COR-L47 (cell line): ENCODE data around the gene DRD5.

Experiments
- DNase-seq: peaks from one replicate; lab custom pipeline; 2025; lab: John Stamatoyannopoulos, UW

The DRD5 gene

DNA sequence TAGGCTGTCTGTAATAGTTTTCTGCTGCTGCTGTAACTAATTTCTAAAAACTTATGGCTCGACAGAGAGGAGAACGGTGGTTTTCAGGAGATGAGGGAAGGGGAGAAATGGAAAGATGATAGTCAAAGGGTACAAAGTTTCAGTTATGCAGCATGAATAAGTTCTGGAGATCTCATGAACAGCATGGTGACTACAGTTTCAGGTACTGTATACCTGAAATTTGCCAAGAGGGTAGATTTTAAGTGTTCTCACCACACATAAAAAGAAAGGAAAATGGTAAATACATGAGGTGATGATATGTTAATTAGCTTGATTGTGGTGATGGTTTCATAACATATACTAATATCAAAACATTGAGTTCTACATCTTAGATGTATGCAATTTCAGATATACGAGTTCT is 34.9 kb downstream of the DRD5 start:
- no peak for DNase-seq

DNA sequence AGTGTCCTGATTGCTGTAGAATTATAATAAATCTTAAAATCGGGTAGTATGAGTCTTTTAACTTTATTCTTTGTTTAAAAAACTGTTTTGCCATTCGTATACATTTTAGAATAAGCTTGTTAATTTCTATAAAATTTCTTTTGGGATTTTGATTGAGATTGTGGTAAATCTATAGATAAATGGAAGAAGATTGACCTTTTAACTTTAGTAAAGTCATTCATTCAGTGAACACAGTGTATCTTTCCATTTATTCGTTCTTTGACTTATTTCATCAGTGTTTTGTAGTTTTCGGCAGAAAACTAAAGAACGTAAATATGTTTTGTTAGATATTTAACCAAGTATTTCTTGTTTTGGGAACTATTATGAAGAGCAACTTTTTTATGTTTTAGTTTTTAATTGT is 38.9 kb downstream of the DRD5 start:
- no peak for DNase-seq

DNA sequence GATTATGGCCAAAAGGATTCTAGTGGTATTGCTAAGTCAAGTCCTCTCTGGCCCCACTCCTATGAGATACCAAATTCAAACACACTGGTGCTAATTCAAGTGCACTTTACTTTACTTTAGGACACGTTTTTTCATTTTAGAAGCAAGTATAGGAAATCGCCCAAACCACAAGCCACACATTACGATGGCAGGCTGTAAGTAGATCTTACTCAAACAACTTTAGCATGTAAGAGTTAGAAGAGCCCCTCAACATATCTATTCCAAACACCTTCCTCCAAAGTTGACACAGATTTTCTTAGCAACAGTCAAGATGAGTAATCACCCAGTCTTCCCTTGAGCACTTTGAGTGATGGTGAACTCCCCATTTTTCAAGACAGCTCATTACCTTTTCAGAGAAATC is 43.6 kb downstream of the DRD5 start:
- no peak for DNase-seq

DNA sequence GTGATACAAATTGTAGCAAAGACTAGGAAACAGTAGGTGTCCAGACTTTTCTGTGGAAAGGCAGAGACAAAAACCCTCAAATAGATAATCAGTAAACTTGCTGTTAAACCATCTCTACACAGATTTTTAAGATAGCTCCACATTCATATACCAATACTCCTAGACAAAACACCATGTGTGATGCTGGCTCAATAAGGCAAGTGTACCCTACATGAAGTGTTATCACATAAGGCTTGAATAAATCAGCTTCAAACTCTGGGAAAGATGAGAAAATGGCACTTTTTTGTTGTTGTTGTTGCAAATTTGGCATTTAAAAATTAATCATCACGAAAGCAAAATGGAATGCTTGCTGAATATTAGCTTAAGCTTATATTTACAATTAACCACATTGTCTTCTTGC is 45.1 kb downstream of the DRD5 start:
- no peak for DNase-seq

DNA sequence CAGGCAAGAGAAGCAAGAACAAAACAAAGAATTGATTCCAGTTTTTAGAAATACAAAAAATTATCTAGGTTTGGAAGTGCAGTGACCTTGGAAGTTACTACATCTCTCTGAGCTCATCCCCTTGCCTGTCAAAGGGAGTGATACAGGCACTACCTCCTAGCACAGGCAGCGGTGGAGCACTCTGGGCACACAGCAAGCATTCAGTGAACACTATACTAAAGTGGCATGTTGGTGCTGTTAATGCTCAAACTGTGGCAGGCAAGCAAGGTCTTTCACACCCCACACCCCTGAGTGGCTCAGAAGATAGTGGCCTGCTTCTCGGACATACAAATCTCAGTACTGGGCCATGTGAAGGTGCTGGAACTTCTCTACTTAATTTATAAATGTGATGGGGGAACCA is 51.2 kb downstream of the DRD5 start:
- no peak for DNase-seq

DNA sequence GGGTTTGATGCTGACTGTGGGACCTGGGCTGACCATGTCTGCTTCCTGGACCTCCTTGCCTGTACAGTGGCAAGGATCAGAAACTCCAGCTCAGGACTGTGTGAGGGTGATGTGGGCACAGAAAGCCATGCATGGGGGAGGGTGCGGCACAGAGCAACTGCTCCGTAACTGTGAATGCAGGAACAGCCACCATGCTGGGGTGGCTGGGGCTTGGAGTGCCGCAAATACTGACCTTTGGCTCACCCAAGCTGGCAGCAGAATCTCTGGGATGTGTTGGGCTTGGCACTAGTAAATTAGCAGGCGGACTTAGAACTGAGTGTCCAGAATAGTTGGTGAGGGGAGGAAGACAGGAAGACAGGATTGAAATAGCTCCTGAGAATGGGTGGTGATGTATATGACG is 52.0 kb downstream of the DRD5 start:
- DNase-seq = no peak
